RWPE1 (cell line): ENCODE data around the gene ZCCHC24.

Experiments used
- CTCF ChIA-PET: fragments of 350-600 bp; sonication (Branson Sonifier 250); formaldehyde crosslinking; extraction: SDS; loops from one replicate; lab custom pipeline; 2021; lab: Yijun Ruan, JAX
- POLR2A ChIA-PET: fragments of 400-600 bp; formaldehyde crosslinking; extraction: SDS; loops from one replicate; lab custom pipeline; 2020; ENCODE audit warnings: antibody characterized with exemption; ENCODE audit not compliant: low non-redundant PET; lab: Yijun Ruan, JAX
- DNase-seq: peaks from one replicate; pipeline ENCODE4 v3.0.0; 2012; ENCODE audit warnings: low spot score
- H3K27ac ChIP-seq: fragments of 450-650 bp; 2 replicates; pipeline ENCODE4 v1.5.1; 2017
- TF ChIP-seq, protein P1 (sequence below): fragments of 450-650 bp; conservative IDR thresholded peaks from 2 replicates; pipeline ENCODE4 v1.5.1; 2017; ENCODE audit warnings: low read depth, mild to moderate bottlenecking

The ZCCHC24 gene

DNA sequence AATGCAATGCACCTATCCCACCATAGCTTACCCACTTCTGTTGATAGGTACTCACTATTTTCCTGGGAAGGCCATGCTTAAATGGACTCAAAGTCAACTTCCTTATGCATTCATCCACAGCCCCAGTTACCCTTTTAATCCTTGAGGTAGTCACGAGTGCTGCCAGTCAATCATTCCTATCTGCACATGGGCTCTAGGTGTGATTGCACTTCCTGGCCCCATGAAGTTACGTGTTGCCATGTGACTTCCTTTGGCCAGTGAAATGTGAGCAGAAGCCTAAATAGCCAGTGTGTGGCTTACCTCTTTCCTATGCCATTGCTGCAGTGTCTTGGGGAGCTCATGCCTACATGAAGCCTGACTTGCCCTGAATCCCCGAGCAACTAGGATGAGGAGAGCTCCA is 43.4 kb upstream of the ZCCHC24 start:
- TF ChIP-seq, protein P1, sequence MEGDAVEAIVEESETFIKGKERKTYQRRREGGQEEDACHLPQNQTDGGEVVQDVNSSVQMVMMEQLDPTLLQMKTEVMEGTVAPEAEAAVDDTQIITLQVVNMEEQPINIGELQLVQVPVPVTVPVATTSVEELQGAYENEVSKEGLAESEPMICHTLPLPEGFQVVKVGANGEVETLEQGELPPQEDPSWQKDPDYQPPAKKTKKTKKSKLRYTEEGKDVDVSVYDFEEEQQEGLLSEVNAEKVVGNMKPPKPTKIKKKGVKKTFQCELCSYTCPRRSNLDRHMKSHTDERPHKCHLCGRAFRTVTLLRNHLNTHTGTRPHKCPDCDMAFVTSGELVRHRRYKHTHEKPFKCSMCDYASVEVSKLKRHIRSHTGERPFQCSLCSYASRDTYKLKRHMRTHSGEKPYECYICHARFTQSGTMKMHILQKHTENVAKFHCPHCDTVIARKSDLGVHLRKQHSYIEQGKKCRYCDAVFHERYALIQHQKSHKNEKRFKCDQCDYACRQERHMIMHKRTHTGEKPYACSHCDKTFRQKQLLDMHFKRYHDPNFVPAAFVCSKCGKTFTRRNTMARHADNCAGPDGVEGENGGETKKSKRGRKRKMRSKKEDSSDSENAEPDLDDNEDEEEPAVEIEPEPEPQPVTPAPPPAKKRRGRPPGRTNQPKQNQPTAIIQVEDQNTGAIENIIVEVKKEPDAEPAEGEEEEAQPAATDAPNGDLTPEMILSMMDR, result no peak
- POLR2A ChIA-PET, result interaction anchor here (0.5 kb wide), 1 partner anchor 627 kb away, joined by 3 read pairs; no protein-coding TSS in a partner anchor
- no peak for DNase-seq
- CTCF ChIA-PET, result interaction anchor here (0.9 to 1.9 kb wide), 2 partner anchors 114 to 558 kb away, joined by 3 to 11 read pairs; no protein-coding TSS in a partner anchor
- no peak overlapping the region for H3K27ac ChIP-seq

DNA sequence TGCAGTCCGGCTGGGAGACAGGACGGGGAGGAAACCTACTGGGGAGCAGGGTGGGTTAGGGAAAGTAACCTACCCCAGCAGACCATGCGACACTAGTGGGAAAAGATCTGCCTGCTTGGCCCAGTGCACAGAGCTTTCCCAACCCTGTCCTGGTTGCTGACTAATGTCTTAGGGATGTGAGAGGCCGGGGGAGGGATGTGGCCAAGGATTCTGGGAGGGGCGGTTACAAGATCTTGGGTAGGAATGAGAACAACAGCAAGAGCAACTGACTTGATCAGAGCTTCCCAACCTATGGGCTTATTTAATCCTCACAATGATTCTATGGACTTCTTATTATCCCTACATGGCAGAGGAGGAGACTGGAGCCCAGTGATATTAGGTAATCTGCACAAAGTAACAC is 42.9 kb upstream of the ZCCHC24 start:
- ChIA-PET POLR2A (no interaction called here), CTCF (interaction anchor here (0.6 to 1.9 kb wide), 5 partner anchors 87 to 558 kb away, joined by 3 to 11 read pairs (median 3); partner anchors contain the start of gene SFTPD)
- peak overlapping the region; percentile 53 for H3K27ac ChIP-seq
- TF ChIP-seq, protein P1, result no peak
- peak; percentile 96 for DNase-seq

DNA sequence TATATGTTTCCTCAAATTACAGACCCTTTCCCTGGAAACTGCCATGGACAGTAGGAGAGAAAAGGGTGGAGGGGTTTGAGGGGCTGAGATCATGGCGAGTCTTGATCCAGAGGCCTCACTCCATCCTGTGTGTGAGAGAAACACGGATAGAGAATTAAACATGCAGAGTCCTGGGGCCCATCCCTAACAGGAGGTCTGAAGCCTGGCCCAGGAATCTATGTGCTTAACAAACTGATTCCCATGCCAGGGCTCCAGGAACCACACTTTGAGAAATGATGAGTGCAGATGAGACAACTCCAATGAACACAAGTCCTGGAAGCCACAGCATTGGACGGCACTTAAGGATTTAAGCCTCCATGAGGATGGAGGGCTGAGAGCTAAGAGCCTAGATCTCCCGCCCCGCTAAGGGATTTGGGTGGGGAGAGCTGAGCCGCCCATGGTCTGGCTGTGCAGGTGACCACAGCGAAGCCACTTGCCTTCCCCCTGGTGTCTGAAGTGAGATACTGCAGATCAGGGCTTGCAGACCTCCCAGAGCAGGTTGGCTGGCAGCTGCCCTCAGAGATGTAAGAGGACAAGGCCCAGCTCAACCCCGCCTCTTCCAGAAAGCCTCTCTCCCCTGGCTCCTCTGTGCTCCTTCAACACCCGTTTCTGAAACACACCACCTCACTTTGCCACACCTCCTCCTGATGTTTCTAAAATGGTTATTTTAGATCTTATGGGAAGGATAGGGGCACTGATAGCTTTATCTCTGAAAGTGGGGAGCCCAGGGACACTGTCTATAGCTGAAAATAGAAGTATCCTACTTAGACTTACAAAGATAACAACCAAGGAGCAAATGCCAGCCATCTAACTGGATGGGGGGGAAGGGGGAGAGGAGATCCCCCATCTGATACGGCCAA is 42.1 kb upstream of the ZCCHC24 start:
- POLR2A ChIA-PET, result no interaction called here
- peak; percentile 25 for DNase-seq
- H3K27ac ChIP-seq, result peak overlapping the region; percentile 53
- CTCF ChIA-PET, result interaction anchor here (0.6 to 1.9 kb wide), 4 partner anchors 87 to 461 kb away, joined by 3 to 11 read pairs (median 4); partner anchors contain the start of gene SFTPD
- TF ChIP-seq, protein P1, result no peak

DNA sequence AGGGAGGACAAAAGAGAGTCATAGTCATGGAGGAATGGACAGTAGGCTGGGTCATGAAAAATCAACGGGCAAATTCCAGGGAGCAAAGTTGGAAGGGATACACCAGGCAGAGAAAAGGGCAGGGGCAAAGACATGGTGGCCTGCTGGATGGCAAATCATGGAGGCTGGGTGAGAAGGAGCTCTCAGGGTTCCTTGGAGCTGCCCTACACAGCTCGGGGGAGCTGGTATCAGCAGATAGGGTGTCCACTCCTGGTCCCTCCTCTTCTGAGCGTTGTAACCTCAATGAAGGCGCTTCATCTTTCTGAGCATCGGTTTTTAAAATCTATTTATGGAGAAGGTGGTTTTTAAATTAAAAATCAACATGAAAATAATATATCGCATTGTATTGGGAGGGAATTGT is 39.1 kb upstream of the ZCCHC24 start:
- POLR2A ChIA-PET, result no interaction called here
- peak overlapping the region; percentile 39; the same call in 1 of the 2 replicates for H3K27ac ChIP-seq
- no peak for DNase-seq
- CTCF ChIA-PET, result interaction anchor here (0.6 kb wide), 1 partner anchor 452 kb away, joined by 3 read pairs; no protein-coding TSS in a partner anchor
- TF ChIP-seq, protein P1, result no peak

DNA sequence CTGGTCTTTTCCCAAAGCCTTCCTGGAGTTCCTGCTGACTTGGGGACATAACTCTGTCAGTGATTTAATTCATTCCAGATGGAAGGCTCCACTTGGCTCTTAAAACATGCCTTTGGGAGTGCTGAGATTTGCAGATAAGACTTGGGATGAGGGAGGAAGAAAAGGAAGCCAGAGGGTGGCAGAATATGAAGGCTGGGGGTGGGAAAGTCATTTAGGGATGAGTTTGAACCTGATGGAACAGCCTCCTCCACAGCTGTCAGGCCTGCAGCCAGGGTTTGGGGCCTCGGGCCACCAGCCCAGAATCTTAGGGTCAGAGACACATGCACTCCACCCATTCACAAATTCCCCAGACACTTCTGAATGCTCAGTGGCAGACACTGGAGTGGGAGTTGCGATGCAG is 38.5 kb upstream of the ZCCHC24 start:
- TF ChIP-seq, protein P1, result no peak
- no peak for DNase-seq
- ChIA-PET CTCF (interaction anchor here (0.6 kb wide), 2 partner anchors 453 to 459 kb away, joined by 3 read pairs; no protein-coding TSS in a partner anchor), POLR2A (no interaction called here)
- H3K27ac ChIP-seq, result peak overlapping the region; percentile 39

DNA sequence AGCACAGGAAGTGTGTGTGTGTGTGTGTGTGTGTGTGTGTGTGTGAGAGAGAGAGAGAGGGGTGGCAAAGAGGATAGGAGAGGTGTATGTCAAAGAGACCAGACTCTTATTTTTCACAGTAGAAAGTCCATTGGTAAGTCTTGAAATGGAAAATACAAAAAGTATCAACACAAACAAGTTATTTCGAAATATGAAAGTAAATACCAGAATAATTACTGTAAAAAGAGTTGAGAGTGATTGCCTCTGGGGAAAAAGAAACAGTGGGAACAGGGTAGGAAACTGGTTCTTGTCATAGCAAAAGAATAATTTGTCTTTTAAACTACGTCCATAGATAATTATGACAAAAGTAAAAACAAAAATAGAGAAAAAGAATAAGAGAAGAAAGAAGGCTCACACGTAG is 37.9 kb upstream of the ZCCHC24 start:
- no peak overlapping the region for H3K27ac ChIP-seq
- CTCF ChIA-PET, result interaction anchor here (0.6 kb wide), 1 partner anchor 459 kb away, joined by 3 read pairs; no protein-coding TSS in a partner anchor
- POLR2A ChIA-PET, result no interaction called here

More for the DNA sequence above, 37.9 kb upstream of the ZCCHC24 start:
- TF ChIP-seq, protein P1, result no peak
- no peak for DNase-seq
